Osteocyte (in vitro differentiated cells): ENCODE measurements around the gene LRRC8D. TPM values are rescaled to one million over a fixed set of nuclear protein-coding genes. Genes with fewer than 3 reads are reported as not detected.
"Not testable (repeated sequence)": the region's sequence is repeated elsewhere in the genome, so short reads cannot be mapped to it uniquely, and the experiment has no call there.

ENCODE experiments used
- DNase-seq: peaks from one replicate; pipeline ENCODE4 v3.0.0; 2021; ENCODE audit warnings: mixed read lengths; ENCODE audit not compliant: unreplicated experiment; ENCODE audit errors: extremely low spot score
- H3K27ac Mint-ChIP-seq: one replicate; pipeline ENCODE4 v1.8.0; 2021; ENCODE audit warnings: mild to moderate bottlenecking, mixed read lengths; ENCODE audit not compliant: unreplicated experiment
- H3K27me3 Mint-ChIP-seq: one replicate; pipeline ENCODE4 v1.8.0; 2021; ENCODE audit warnings: mixed read lengths; ENCODE audit not compliant: unreplicated experiment
- H3K36me3 Mint-ChIP-seq: one replicate; pipeline ENCODE4 v1.8.0; 2021; ENCODE audit warnings: mixed read lengths; ENCODE audit not compliant: unreplicated experiment
- H3K4me1 Mint-ChIP-seq: one replicate; pipeline ENCODE4 v1.8.0; 2021; ENCODE audit warnings: mixed read lengths; ENCODE audit not compliant: unreplicated experiment
- H3K4me3 Mint-ChIP-seq: one replicate; pipeline ENCODE4 v1.8.0; 2021; ENCODE audit warnings: mild to moderate bottlenecking, moderate library complexity, mixed read lengths; ENCODE audit not compliant: unreplicated experiment
- H3K9me3 Mint-ChIP-seq: one replicate; pipeline ENCODE4 v1.8.0; 2021; ENCODE audit warnings: mixed read lengths; ENCODE audit not compliant: unreplicated experiment
- CTCF ChIP-seq: fragments of 200-600 bp; sonication (generic); IDR thresholded peaks from 2 replicates; pipeline ENCODE4 v1.5.0; 2021; ENCODE audit warnings: antibody characterized with exemption, mild to moderate bottlenecking, moderate library complexity
- long read RNA-seq: library from polyadenylated mRNA; unstranded; transcript quantifications from one replicate; pipeline ENCODE4 v2.0.0, GENCODE V29; 2021
- total RNA-seq: library from RNA; stranded (reverse); gene quantifications from 2 replicates; pipeline ENCODE4 v1.2.1, GENCODE V29; 2021

The LRRC8D gene
- total RNA-seq, result 20.4 and 21.2 TPM in 2 replicates
- long read RNA-seq, partial matches to known transcripts, result 0 of 8 reads
- long read RNA-seq, other reads (novel, unspliced or antisense), result 5 of 8 reads

GRCh38 chr1:89820422-89821321, at the start of gene LRRC8D:
TSS of gene LRRC8D (plus strand) at chr1:89821032. CDS start at chr1:89933069, 112,037 bp downstream.
- H3K27me3 Mint-ChIP-seq, result peaks cover 8% of the 10 kb centered on the region
- peaks cover 23% of the 10 kb centered on the region for H3K4me1 Mint-ChIP-seq
- H3K9me3 Mint-ChIP-seq, result no peaks in the 10 kb centered on the region
- peaks cover 6% of the 10 kb centered on the region for H3K36me3 Mint-ChIP-seq
- peak within 1 kb of the TSS; percentile 38 for H3K27ac Mint-ChIP-seq
- DNase-seq, result peak; percentile 91
- H3K4me3 Mint-ChIP-seq, result peak within 1 kb of the TSS; percentile 84
- no peak for TF ChIP-seq CTCF

- no peak for TF ChIP-seq CTCF
- no peak overlapping the region for H3K4me3 Mint-ChIP-seq
- peaks cover 53% of the 10 kb centered on the region for H3K27me3 Mint-ChIP-seq
Measured at GRCh38 chr1:89771991-89772560, 48.8 kb upstream of the LRRC8D start.

GRCh38 chr1:89776104-89776503, 44.7 kb upstream of the LRRC8D start:
- not testable (repeated sequence) for H3K27ac Mint-ChIP-seq, H3K9me3 Mint-ChIP-seq, DNase-seq, H3K4me1 Mint-ChIP-seq, H3K36me3 Mint-ChIP-seq, H3K4me3 Mint-ChIP-seq
- peaks cover 32% of the 10 kb centered on the region for H3K27me3 Mint-ChIP-seq

More at GRCh38 chr1:89771991-89772560, 48.8 kb upstream of the LRRC8D start:
- Mint-ChIP-seq H3K36me3 (no peaks in the 10 kb centered on the region), H3K4me1 (no peaks in the 10 kb centered on the region), H3K27ac (no peak overlapping the region), H3K9me3 (no peaks in the 10 kb centered on the region)
- DNase-seq, result no peak

- H3K27me3 Mint-ChIP-seq, result peaks cover 30% of the 10 kb centered on the region
- DNase-seq, H3K4me3 Mint-ChIP-seq, H3K27ac Mint-ChIP-seq, H3K36me3 Mint-ChIP-seq, H3K4me1 Mint-ChIP-seq, H3K9me3 Mint-ChIP-seq: not testable (repeated sequence)
Measured at GRCh38 chr1:89777271-89777670, 43.6 kb upstream of the LRRC8D start.

GRCh38 chr1:89779151-89779940, 41.5 kb upstream of the LRRC8D start:
- no peak for DNase-seq
- Mint-ChIP-seq H3K9me3 (no peaks in the 10 kb centered on the region), H3K27ac (no peak overlapping the region), H3K36me3 (no peaks in the 10 kb centered on the region), H3K4me3 (no peak overlapping the region), H3K27me3 (peaks cover 33% of the 10 kb centered on the region), H3K4me1 (no peaks in the 10 kb centered on the region)
- TF ChIP-seq CTCF, result no peak
